ENCODE results near the gene DYNC2H1.

Gene DYNC2H1

GRCh38 chr11:103274025-103274424 lies 164.8 kb downstream of the DYNC2H1 start:
- TF ChIP-seq CTCF (conservative IDR thresholded peaks at IDR 0.05; ENCODE audit: low read depth, low read length): no peak
- DNase-seq (ENCODE audit: low read depth): no peak
- H3K4me3 ChIP-seq (ENCODE audit: low read length): no peak overlapping the region

- H3K4me3 ChIP-seq (ENCODE audit: low read length): no peak overlapping the region
- TF ChIP-seq CTCF (conservative IDR thresholded peaks at IDR 0.05; ENCODE audit: low read depth, low read length): no peak
- DNase-seq (ENCODE audit: low read depth): no peak
Observed at GRCh38 chr11:103279821-103280220, 170.6 kb downstream of the DYNC2H1 start.

- no peak overlapping the region for H3K4me3 ChIP-seq (ENCODE audit: low read length)
- no peak for DNase-seq (ENCODE audit: low read depth)
- no peak for TF ChIP-seq CTCF (conservative IDR thresholded peaks at IDR 0.05; ENCODE audit: low read depth, low read length)
Observed at GRCh38 chr11:103281301-103281700, 172.1 kb downstream of the DYNC2H1 start.

- TF ChIP-seq CTCF (conservative IDR thresholded peaks at IDR 0.05; ENCODE audit: low read depth, low read length): no peak
- no peak overlapping the region for H3K4me3 ChIP-seq (ENCODE audit: low read length)
- DNase-seq (ENCODE audit: low read depth): no peak
Observed at GRCh38 chr11:103284260-103284659, 175.0 kb downstream of the DYNC2H1 start.

GRCh38 chr11:103294516-103294915 lies 185.3 kb downstream of the DYNC2H1 start:
- H3K4me3 ChIP-seq (ENCODE audit: low read length): no peak overlapping the region
- no peak for DNase-seq (ENCODE audit: low read depth)
- TF ChIP-seq CTCF (conservative IDR thresholded peaks at IDR 0.05; ENCODE audit: low read depth, low read length): no peak

- no peak for DNase-seq (ENCODE audit: low read depth)
- no peak for TF ChIP-seq CTCF (conservative IDR thresholded peaks at IDR 0.05; ENCODE audit: low read depth, low read length)
- H3K4me3 ChIP-seq (ENCODE audit: low read length): no peak overlapping the region
Observed at GRCh38 chr11:103295704-103296103, 186.5 kb downstream of the DYNC2H1 start.

GRCh38 chr11:103297900-103298299 lies 188.7 kb downstream of the DYNC2H1 start:
- no peak overlapping the region for H3K4me3 ChIP-seq (ENCODE audit: low read length)
- TF ChIP-seq CTCF (conservative IDR thresholded peaks at IDR 0.05; ENCODE audit: low read depth, low read length): no peak
- no peak for DNase-seq (ENCODE audit: low read depth)
